HepG2 (cell line): Measurements from ENCODE around the gene GRM8. TPM values are rescaled to one million over a fixed set of nuclear protein-coding genes. Genes with fewer than 3 reads are reported as not detected.
A peak's percentile ranks its signal among the peaks of the same experiment; 100 is the strongest.

Source experiments
- CENPBD1 ChIP-seq: sonication (generic); formaldehyde crosslinking; IDR thresholded peaks from 2 replicates; pipeline ENCODE4 v1.8.0; 2022; ENCODE audit warnings: missing genetic modification reagents, low read depth, mild to moderate bottlenecking, borderline replicate concordance
- DR1 ChIP-seq: sonication (generic); formaldehyde crosslinking; IDR thresholded peaks from 2 replicates; pipeline ENCODE4 v1.8.0; 2021; ENCODE audit warnings: mild to moderate bottlenecking, missing genetic modification reagents, inconsistent platforms
- ELK4 ChIP-seq: sonication (generic); formaldehyde crosslinking; IDR thresholded peaks from 2 replicates; pipeline ENCODE4 v1.9.0; 2021; ENCODE audit warnings: missing genetic modification reagents, borderline replicate concordance
- JUND ChIP-seq: sonication (generic); formaldehyde crosslinking; IDR thresholded peaks from 2 replicates; pipeline ENCODE4 v1.8.0; 2022; ENCODE audit warnings: mild to moderate bottlenecking, missing genetic modification reagents
- KDM3A ChIP-seq: IDR thresholded peaks from 2 replicates; pipeline ENCODE4 v1.6.1; 2018; ENCODE audit warnings: low read depth, missing compliant biosample characterization
- KLF11 ChIP-seq: IDR thresholded peaks from 2 replicates; pipeline ENCODE4 v1.6.1; 2016; ENCODE audit warnings: missing compliant biosample characterization
- MEF2D ChIP-seq: sonication (generic); formaldehyde crosslinking; IDR thresholded peaks from 2 replicates; pipeline ENCODE4 v1.5.1; 2020; ENCODE audit warnings: mild to moderate bottlenecking, missing genetic modification reagents
- MTF2 ChIP-seq: sonication (generic); formaldehyde crosslinking; IDR thresholded peaks from 2 replicates; pipeline ENCODE4 v1.5.0; 2020; ENCODE audit warnings: missing genetic modification reagents, borderline replicate concordance
- MYPOP ChIP-seq: sonication (generic); formaldehyde crosslinking; IDR thresholded peaks from 2 replicates; pipeline ENCODE4 v1.8.1; 2023; ENCODE audit warnings: mild to moderate bottlenecking, moderate library complexity, missing genetic modification reagents
- NAIF1 ChIP-seq: sonication (generic); formaldehyde crosslinking; IDR thresholded peaks from 2 replicates; pipeline ENCODE4 v1.5.0; 2020; ENCODE audit warnings: mild to moderate bottlenecking, missing genetic modification reagents, borderline replicate concordance
- NKX3-1 ChIP-seq: sonication (generic); formaldehyde crosslinking; IDR thresholded peaks from 2 replicates; pipeline ENCODE4 v1.5.0; 2020; ENCODE audit warnings: missing genetic modification reagents
- NONO ChIP-seq, 2 experiments: fragments of 450-650 bp in 1 of 2; sonication (generic) in 1 of 2; formaldehyde crosslinking in 1 of 2; IDR thresholded peaks in 1 of 2; conservative IDR thresholded peaks in 1 of 2; 2 replicates each; pipeline versions ENCODE4 v1.6.1 to v1.8.0; 2017 to 2022; ENCODE audit warnings: mild to moderate bottlenecking in 1 of 2, missing genetic modification reagents in 1 of 2, moderate library complexity in 1 of 2
- ONECUT2 ChIP-seq: sonication (generic); formaldehyde crosslinking; IDR thresholded peaks from 2 replicates; pipeline ENCODE4 v1.4.0; 2020; ENCODE audit warnings: missing genetic modification reagents
- RXRB ChIP-seq: IDR thresholded peaks from 2 replicates; pipeline ENCODE4 v1.6.1; 2016; ENCODE audit warnings: borderline replicate concordance, missing genetic modification reagents, missing compliant biosample characterization
- SALL1 ChIP-seq: sonication (generic); formaldehyde crosslinking; IDR thresholded peaks from 2 replicates; pipeline ENCODE4 v1.8.0; 2022; ENCODE audit warnings: mild to moderate bottlenecking, missing genetic modification reagents
- TBX3 ChIP-seq: fragments of 450-650 bp; IDR thresholded peaks from 2 replicates; pipeline ENCODE4 v1.6.1; 2017; ENCODE audit warnings: antibody characterized with exemption, mild to moderate bottlenecking, inconsistent platforms, borderline replicate concordance
- TFE3 ChIP-seq: IDR thresholded peaks from 2 replicates; pipeline ENCODE4 v1.6.1; 2016
- ZFP1 ChIP-seq: IDR thresholded peaks from 2 replicates; pipeline ENCODE4 v1.6.1; 2016
- ZNF367 ChIP-seq: sonication (generic); formaldehyde crosslinking; IDR thresholded peaks from 2 replicates; pipeline ENCODE4 v1.4.0; 2020; ENCODE audit warnings: missing genetic modification reagents, borderline replicate concordance
- ZNF577 ChIP-seq: sonication (generic); formaldehyde crosslinking; IDR thresholded peaks from 2 replicates; pipeline ENCODE4 v1.4.0; 2020; ENCODE audit warnings: mild to moderate bottlenecking, low read depth, missing genetic modification reagents, borderline replicate concordance
- ZNF607 ChIP-seq: sonication (generic); formaldehyde crosslinking; IDR thresholded peaks from 2 replicates; pipeline ENCODE4 v1.5.1; 2020; ENCODE audit warnings: missing genetic modification reagents, mild to moderate bottlenecking, borderline replicate concordance
- ZNF614 ChIP-seq: IDR thresholded peaks from 2 replicates; pipeline ENCODE4 v1.6.1; 2018; ENCODE audit warnings: missing biosample characterization, missing genetic modification reagents, inconsistent platforms, borderline replicate concordance
- ZNF790 ChIP-seq: sonication (generic); formaldehyde crosslinking; IDR thresholded peaks from 2 replicates; pipeline ENCODE4 v1.8.0; 2022; ENCODE audit warnings: missing genetic modification reagents, mild to moderate bottlenecking, borderline replicate concordance
- polyA plus RNA-seq, 8 experiments: library from polyadenylated mRNA; depleted of rRNA in 3 of 8; stranded (reverse) in 7 of 8; unstranded in 1 of 8; fragments of >200 nt; fragmentation: Illumina TruSeq in 4 of 8; extraction: Trizol in 4 of 8; gene quantifications; 2 replicates each; pipeline versions ENCODE4 v1.2.1 to v1.2.3, GENCODE V29; 2011 to 2016; ENCODE audit warnings: low read depth in 4 of 8, missing spikeins in 1 of 8, mixed read lengths in 1 of 8; ENCODE audit not compliant: insufficient read depth in 1 of 8
- total RNA-seq, 5 experiments: library from RNA; depleted of rRNA; stranded (reverse); fragments of >200 nt; fragmentation: Illumina TruSeq; extraction: Trizol; gene quantifications; 2 replicates each; pipeline ENCODE4 v1.2.3, GENCODE V29; 2016; ENCODE audit warnings: low read depth in 1 of 5
- TF ChIP-seq, protein P1 (sequence below): sonication (generic); formaldehyde crosslinking; IDR thresholded peaks from 2 replicates; pipeline ENCODE4 v1.5.0; 2020; ENCODE audit warnings: missing genetic modification reagents
- TF ChIP-seq, protein P2 (sequence below): sonication (generic); formaldehyde crosslinking; IDR thresholded peaks from 2 replicates; pipeline ENCODE4 v1.8.1; 2023; ENCODE audit warnings: mild to moderate bottlenecking, inconsistent platforms, moderate library complexity, missing genetic modification reagents, borderline replicate concordance

GRM8 gene
- total and polyA plus RNA-seq, 2 of the 13 experiments (the other 11 are each of a cell fraction or from before 2014, with no cell fraction given), result not detected

GRCh38 chr7:127107601-127108007 is 145.1 kb downstream of the GRM8 start (continued):
- TF ChIP-seq ONECUT2, result peak; percentile 70; the same call in 1 of the 2 replicates
- TF ChIP-seq TFE3, result peak; percentile 79
- no peak for TF ChIP-seq CENPBD1 (CRISPR knock-in tag)
- no peak for TF ChIP-seq DR1 (CRISPR knock-in tag)
- peak; percentile 64; the same call in 1 of the 2 replicates for TF ChIP-seq ZNF367 (CRISPR knock-in tag)
- TF ChIP-seq KLF11 (CRISPR knock-in tag), result peak; percentile 95
- TF ChIP-seq, protein P1, sequence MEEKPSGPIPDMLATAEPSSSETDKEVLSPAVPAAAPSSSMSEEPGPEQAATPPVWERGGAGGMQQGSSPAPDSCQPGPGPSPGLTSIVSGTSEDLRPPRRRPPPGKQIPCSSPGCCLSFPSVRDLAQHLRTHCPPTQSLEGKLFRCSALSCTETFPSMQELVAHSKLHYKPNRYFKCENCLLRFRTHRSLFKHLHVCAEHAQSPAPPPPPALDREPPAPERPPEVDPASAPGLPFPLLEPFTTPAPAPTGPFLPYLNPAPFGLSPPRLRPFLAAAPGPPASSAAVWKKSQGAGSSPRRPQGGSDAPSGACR, result no peak
- TF ChIP-seq, protein P2, sequence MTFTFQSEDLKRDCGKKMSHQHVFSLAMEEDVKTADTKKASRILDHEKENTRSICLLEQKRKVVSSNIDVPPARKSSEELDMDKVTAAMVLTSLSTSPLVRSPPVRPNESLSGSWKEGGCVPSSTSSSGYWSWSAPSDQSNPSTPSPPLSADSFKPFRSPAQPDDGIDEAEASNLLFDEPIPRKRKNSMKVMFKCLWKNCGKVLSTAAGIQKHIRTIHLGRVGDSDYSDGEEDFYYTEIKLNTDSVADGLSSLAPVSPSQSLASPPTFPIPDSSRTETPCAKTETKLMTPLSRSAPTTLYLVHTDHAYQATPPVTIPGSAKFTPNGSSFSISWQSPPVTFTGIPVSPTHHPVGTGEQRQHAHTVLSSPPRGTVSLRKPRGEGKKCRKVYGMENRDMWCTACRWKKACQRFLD, result no peak
- no peak for TF ChIP-seq ZNF577
- no peak for TF ChIP-seq ZNF614 (CRISPR knock-in tag)
- 0 out of 2 replicates have a peak, but pooled peaks have one; percentile 16 for TF ChIP-seq JUND (CRISPR knock-in tag)
- TF ChIP-seq RXRB, result peak; percentile 52
- peak; percentile 95 for TF ChIP-seq NKX3-1 (CRISPR knock-in tag)
- peak; percentile 55; the same call in 1 of the 2 replicates for TF ChIP-seq NAIF1 (CRISPR knock-in tag)
- peak; percentile 81 for TF ChIP-seq ZNF607 (CRISPR knock-in tag)
- no peak for TF ChIP-seq NONO (IDR thresholded peaks at IDR 0.05)
- no peak for TF ChIP-seq NONO (CRISPR knock-in tag; conservative IDR thresholded peaks at IDR 0.05)
- TF ChIP-seq ELK4, result no peak
- TF ChIP-seq SALL1 (CRISPR knock-in tag), result peak; percentile 63; the same call in 1 of the 2 replicates
- peak; percentile 64; the same call in 1 of the 2 replicates for TF ChIP-seq ZFP1 (CRISPR knock-in tag)
- TF ChIP-seq MEF2D (CRISPR knock-in tag), result peak; percentile 51; the same call in 1 of the 2 replicates
- TF ChIP-seq MTF2 (CRISPR knock-in tag), result 0 out of 2 replicates have a peak, but pooled peaks have one; percentile 54
- TF ChIP-seq MYPOP (CRISPR knock-in tag), result no peak
- no peak for TF ChIP-seq KDM3A (CRISPR knock-in tag)
- no peak for TF ChIP-seq ZNF790 (CRISPR knock-in tag)
- no peak for TF ChIP-seq TBX3
